Measurements from ENCODE around the gene JTB.
"Not testable (repeated sequence)": the region's sequence is repeated elsewhere in the genome, so short reads cannot be mapped to it uniquely, and the experiment has no call there.

JTB gene
- 7.7 to 21.2 (median 14.4) reads per million in 17 experiments for total RNA-seq

GRCh38 chr1:153977250-153978240 lies at the start of gene JTB:
Gene JTB (minus strand): TSS chr1:153977674. CDS start chr1:153977252, 422 bp downstream.
- peak; percentile 86 to 93 (median 90) for DNase-seq

GRCh38 chr1:154019940-154020339 lies 42.5 kb upstream of the JTB start:
- DNase-seq, result no peak

GRCh38 chr1:154019269-154019668 lies 41.8 kb upstream of the JTB start:
- DNase-seq, result no peak

- DNase-seq, result no peak
These were observed 36.9 kb upstream of the JTB start for GRCh38 chr1:154014154-154014907.

- not testable (repeated sequence) for DNase-seq
These were observed 35.1 kb upstream of the JTB start for GRCh38 chr1:154012543-154012942.

GRCh38 chr1:154012129-154012528 lies 34.7 kb upstream of the JTB start:
- DNase-seq, result no peak

GRCh38 chr1:154006136-154006535 lies 28.7 kb upstream of the JTB start:
- no peak for DNase-seq

GRCh38 chr1:154000420-154000819 lies 22.9 kb upstream of the JTB start:
- no peak for DNase-seq

- not testable (repeated sequence) for DNase-seq
These were observed 19.4 kb upstream of the JTB start for GRCh38 chr1:153996882-153997281.

- DNase-seq, result no peak
These were observed 18.2 kb upstream of the JTB start for GRCh38 chr1:153995640-153996039.

GRCh38 chr1:153995202-153995601 lies 17.7 kb upstream of the JTB start:
- no peak for DNase-seq

- no peak for DNase-seq
These were observed 14.3 kb upstream of the JTB start for GRCh38 chr1:153991806-153992205.

- DNase-seq, result peak in 1 of 4 experiments; percentile 38
These were observed 13.7 kb upstream of the JTB start for GRCh38 chr1:153991151-153991630.

- DNase-seq, result peak; percentile 94 to 99 (median 98)
These were observed 13.1 kb upstream of the JTB start, which contains the start of gene RPS27 for GRCh38 chr1:153990468-153991150. Gene RPS27 (plus strand): TSS chr1:153990762. CDS start chr1:153990797, 35 bp downstream.

- DNase-seq, result no peak
These were observed 10.1 kb upstream of the JTB start for GRCh38 chr1:153987621-153988020.

- DNase-seq, result peak; percentile 73 to 90 (median 86)
These were observed 8.7 kb upstream of the JTB start, which contains the start of gene RAB13 for GRCh38 chr1:153985941-153986761. Gene RAB13 (minus strand): TSS chr1:153986339. CDS start chr1:153986236, 103 bp downstream.

GRCh38 chr1:153985341-153985912 lies 8.0 kb upstream of the JTB start:
- peak; percentile 44 to 74 (median 64) for DNase-seq

- peak in 2 of 4 experiments; percentile 42 to 43 for DNase-seq
These were observed 6.8 kb upstream of the JTB start for GRCh38 chr1:153984123-153984894.

GRCh38 chr1:153981735-153982134 lies 4.3 kb upstream of the JTB start:
- not testable (repeated sequence) for DNase-seq

- DNase-seq, result not testable (repeated sequence)
These were observed 1.6 kb upstream of the JTB start for GRCh38 chr1:153979091-153979490.

Measured in suppressor macrophage (primary cell).